ENCODE data around the gene APEH.
"Not testable (repeated sequence)": the region's sequence is repeated elsewhere in the genome, so short reads cannot be mapped to it uniquely, and the experiment has no call there.

GRCh38 chr3:49691481-49691880 is 17.3 kb downstream of the APEH start:
- TF ChIP-seq CTCF, POLR2A (IDR thresholded peaks at IDR 0.05): not testable (repeated sequence)

All from body of pancreas (tissue), 4 donors.